IMR-90 (cell line): ENCODE measurements around the gene WNT4. TPM values are rescaled to one million over a fixed set of nuclear protein-coding genes. Genes with fewer than 3 reads are reported as not detected.

Source experiments
- ATAC-seq: fragments of 200-7000 bp; cut with Tn5 transposase; 2 replicates; pipeline ENCODE4 v1.9.1; 2020; ENCODE audit warnings: low read depth, mild to moderate bottlenecking, moderate library complexity
- BruUV-seq: library from RNA; stranded (reverse); fragments of 400-500 nt; replicated peaks from 2 replicates; lab custom pipeline; 2021; lab: Mats Ljungman, UMichigan
- CTCF ChIA-PET: fragments of 300-600 bp; formaldehyde crosslinking; extraction: SDS; loops from one replicate; lab custom pipeline; 2021; ENCODE audit warnings: antibody characterized with exemption; lab: Yijun Ruan, JAX
- POLR2A ChIA-PET: fragments of 300-600 bp; sonication (Branson Sonifier 250); formaldehyde crosslinking; loops from one replicate; lab custom pipeline; 2022; ENCODE audit warnings: antibody characterized with exemption; ENCODE audit not compliant: unreplicated experiment; lab: Charles Lee
- DNase-seq: peaks from one replicate; pipeline ENCODE4 v3.0.0; 2013
- H2AFZ ChIP-seq: replicated peaks from 2 replicates; pipeline ENCODE3; 2013; ENCODE audit warnings: low read length, mild to moderate bottlenecking; ENCODE audit not compliant: poor library complexity
- H2AK5ac ChIP-seq: 2 replicates; pipeline ENCODE4 v1.6.1; 2013; ENCODE audit warnings: low read depth, low read length, inconsistent platforms
- H2AK9ac ChIP-seq: replicated peaks from 2 replicates; pipeline ENCODE3; 2013; ENCODE audit warnings: mild to moderate bottlenecking, low read depth, low read length, moderate library complexity; ENCODE audit not compliant: poor library complexity
- H2BK120ac ChIP-seq: 2 replicates; pipeline ENCODE4 v1.6.1; 2013; ENCODE audit warnings: low read depth, low read length, inconsistent platforms
- H2BK15ac ChIP-seq: 3 replicates; pipeline ENCODE4 v1.6.1; 2013; ENCODE audit warnings: low read depth, low read length, inconsistent platforms
- H2BK20ac ChIP-seq: 2 replicates; pipeline ENCODE4 v1.6.1; 2013; ENCODE audit warnings: low read depth, mild to moderate bottlenecking, inconsistent platforms, low read length, moderate library complexity
- H2BK5ac ChIP-seq: 2 replicates; pipeline ENCODE4 v1.6.1; 2013; ENCODE audit warnings: mild to moderate bottlenecking, low read depth, low read length, inconsistent platforms; ENCODE audit not compliant: poor library complexity, severe bottlenecking
- H3K14ac ChIP-seq: replicated peaks from 2 replicates; pipeline ENCODE4 v1.6.1; 2013; ENCODE audit warnings: low read depth, low read length, inconsistent platforms
- H3K18ac ChIP-seq: 2 replicates; pipeline ENCODE4 v1.6.1; 2013; ENCODE audit warnings: low read depth, low read length, control low read depth
- H3K23ac ChIP-seq: 2 replicates; pipeline ENCODE4 v1.6.1; 2013; ENCODE audit warnings: low read depth, low read length, inconsistent platforms
- H3K27ac ChIP-seq: 2 replicates; pipeline ENCODE4 v1.5.1; 2013; ENCODE audit warnings: mild to moderate bottlenecking, control low read depth, low read length; ENCODE audit not compliant: insufficient read depth
- H3K27me3 ChIP-seq: 2 replicates; pipeline ENCODE4 v1.6.1; 2013; ENCODE audit warnings: low read length; ENCODE audit not compliant: control insufficient read depth, insufficient read depth
- H3K36me3 ChIP-seq: 2 replicates; pipeline ENCODE4 v1.6.1; 2013; ENCODE audit warnings: low read length, mixed read lengths; ENCODE audit not compliant: control insufficient read depth, insufficient read depth
- H3K4ac ChIP-seq: 2 replicates; pipeline ENCODE4 v1.6.1; 2013; ENCODE audit warnings: low read depth, low read length, inconsistent platforms
- H3K4me1 ChIP-seq: 2 replicates; pipeline ENCODE4 v1.6.1; 2013; ENCODE audit warnings: low read length, mixed read lengths; ENCODE audit not compliant: control insufficient read depth, insufficient read depth
- H3K4me2 ChIP-seq: 2 replicates; pipeline ENCODE4 v1.6.1; 2013; ENCODE audit warnings: low read depth, mild to moderate bottlenecking, control low read depth, low read length, moderate library complexity
- H3K4me3 ChIP-seq: 2 replicates; pipeline ENCODE4 v1.5.1; 2013; ENCODE audit warnings: low read depth, mild to moderate bottlenecking, control low read depth, low read length, moderate library complexity; ENCODE audit not compliant: insufficient read depth
- H3K56ac ChIP-seq: 2 replicates; pipeline ENCODE4 v1.6.1; 2013; ENCODE audit warnings: low read length, inconsistent platforms; ENCODE audit not compliant: insufficient read depth; ENCODE audit errors: extremely low read depth
- H3K79me1 ChIP-seq, 2 experiments: 2 replicates each; pipeline ENCODE4 v1.6.1; 2013; ENCODE audit warnings: low read length in 2 of 2, inconsistent platforms in 1 of 2, low read depth in 1 of 2
- H3K9ac ChIP-seq: 2 replicates; pipeline ENCODE4 v1.6.1; 2013; ENCODE audit warnings: low read depth, low read length, control low read depth
- H3K9me1 ChIP-seq: 2 replicates; pipeline ENCODE4 v1.6.1; 2013; ENCODE audit warnings: low read length, inconsistent platforms; ENCODE audit not compliant: insufficient read depth
- H3K9me3 ChIP-seq: 2 replicates; pipeline ENCODE4 v1.6.1; 2013; ENCODE audit warnings: low read length; ENCODE audit not compliant: control insufficient read depth, insufficient read depth
- H4K20me1 ChIP-seq: 2 replicates; pipeline ENCODE4 v1.6.1; 2013; ENCODE audit warnings: low read length, inconsistent platforms; ENCODE audit not compliant: insufficient read depth
- H4K5ac ChIP-seq: 2 replicates; pipeline ENCODE4 v1.6.1; 2013; ENCODE audit warnings: mild to moderate bottlenecking, low read depth, low read length, control low read depth
- H4K8ac ChIP-seq, 2 experiments: 2 replicates each; pipeline ENCODE4 v1.6.1; 2013; ENCODE audit warnings: low read depth in 2 of 2, low read length in 2 of 2, control low read depth in 1 of 2, inconsistent platforms in 1 of 2
- H4K91ac ChIP-seq: 2 replicates; pipeline ENCODE4 v1.6.1; 2013; ENCODE audit warnings: low read depth, low read length, inconsistent platforms; ENCODE audit not compliant: insufficient read depth
- BHLHE40 ChIP-seq: fragments of 150-350 bp; IDR thresholded peaks from 2 replicates; pipeline ENCODE4 v1.6.1; 2016; ENCODE audit warnings: mild to moderate bottlenecking, low read depth, low read length
- CEBPB ChIP-seq: IDR thresholded peaks from 2 replicates; pipeline ENCODE4 v1.6.1; 2012; ENCODE audit warnings: low read depth, low read length, improper control_type of control experiment
- CHD1 ChIP-seq: IDR thresholded peaks from 2 replicates; pipeline ENCODE4 v1.6.1; 2012; ENCODE audit warnings: low read depth, low read length, improper control_type of control experiment
- FOS ChIP-seq: fragments of 150-350 bp; IDR thresholded peaks from 2 replicates; pipeline ENCODE4 v1.6.1; 2016; ENCODE audit warnings: low read depth, low read length
- MAFK ChIP-seq: IDR thresholded peaks from 2 replicates; pipeline ENCODE4 v1.6.1; 2012; ENCODE audit warnings: low read depth, low read length, improper control_type of control experiment
- MAZ ChIP-seq: IDR thresholded peaks from 2 replicates; pipeline ENCODE4 v1.6.1; 2012; ENCODE audit warnings: low read depth, mild to moderate bottlenecking, low read length, improper control_type of control experiment, moderate library complexity, borderline replicate concordance
- MXI1 ChIP-seq: IDR thresholded peaks from 2 replicates; pipeline ENCODE4 v1.6.1; 2012; ENCODE audit warnings: low read depth, mild to moderate bottlenecking, low read length, moderate library complexity, borderline replicate concordance
- NFE2L2 ChIP-seq: fragments of 150-350 bp; IDR thresholded peaks from 2 replicates; pipeline ENCODE4 v1.6.1; 2016; ENCODE audit warnings: low read depth, mild to moderate bottlenecking, low read length
- POLR2A ChIP-seq: IDR thresholded peaks from 2 replicates; pipeline ENCODE4 v1.6.1; 2012; ENCODE audit warnings: mild to moderate bottlenecking, low read depth, low read length
- RAD21 ChIP-seq: IDR thresholded peaks from 2 replicates; pipeline ENCODE4 v1.6.1; 2012; ENCODE audit warnings: low read length, improper control_type of control experiment
- RCOR1 ChIP-seq: IDR thresholded peaks from 2 replicates; pipeline ENCODE4 v1.6.1; 2012; ENCODE audit warnings: mild to moderate bottlenecking, low read length, improper control_type of control experiment; ENCODE audit not compliant: insufficient replicate concordance
- RFX5 ChIP-seq: IDR thresholded peaks from 2 replicates; pipeline ENCODE4 v1.8.0; 2012; ENCODE audit warnings: low read depth, mild to moderate bottlenecking, low read length, moderate library complexity
- SMC3 ChIP-seq: fragments of 150-350 bp; IDR thresholded peaks from 2 replicates; pipeline ENCODE4 v1.6.1; 2016; ENCODE audit warnings: low read depth, mild to moderate bottlenecking, antibody characterized with exemption, low read length, moderate library complexity
- WGBS, 2 experiments: methylation state at CpG; one replicate each; pipeline versions ENCODE4 v1.1.5 to v1.1.7; 2013; ENCODE audit warnings: missing lambda C conversion rate in 2 of 2; ENCODE audit not compliant: insufficient read length in 1 of 2; ENCODE audit errors: extremely low coverage in 2 of 2; 5-methylcytosine and 5-hydroxymethylcytosine counted together
- dilution Hi-C: fragments of 300-500 bp; cut with HindIII; formaldehyde crosslinking; loops from one replicate; pipeline ENCODE4 v1.14.3; 2018; ENCODE audit warnings: low sequenced_read_pairs; ENCODE audit not compliant: unreplicated experiment
- in situ Hi-C: fragments of 300-500 bp; cut with MboI; formaldehyde crosslinking; loops from 3 replicates; pipeline ENCODE4 v1.14.3; 2019; ENCODE audit warnings: low sequenced_read_pairs, inconsistent platforms, mixed read lengths
- intact Hi-C: fragments of 100-400 bp; cut with micrococcal nuclease; formaldehyde crosslinking; loops from 2 replicates; pipeline ENCODE4 v1.10.0; 2022
- polyA plus RNA-seq, 3 experiments: library from polyadenylated mRNA; depleted of rRNA; stranded (reverse); fragments of >200 nt; gene quantifications; 2 replicates each; pipeline ENCODE4 v1.2.3, GENCODE V29; 2012; ENCODE audit warnings: low replicate concordance in 1 of 3
- total RNA-seq: library from RNA; depleted of rRNA; stranded (reverse); fragments of >200 nt; gene quantifications from 2 replicates; pipeline ENCODE4 v1.2.3, GENCODE V29; 2012
- TF ChIP-seq, protein P1 (sequence below): fragments of 150-350 bp; IDR thresholded peaks from 2 replicates; pipeline ENCODE4 v1.6.1; 2016; ENCODE audit warnings: low read depth, mild to moderate bottlenecking, low read length, moderate library complexity, borderline replicate concordance
- TF ChIP-seq, protein P2 (sequence below): fragments of 150-350 bp; IDR thresholded peaks from 2 replicates; pipeline ENCODE4 v1.6.1; 2017; ENCODE audit warnings: mild to moderate bottlenecking, antibody characterized with exemption, low read length, low read depth
- TF ChIP-seq, protein P3 (sequence below): conservative IDR thresholded peaks from 2 replicates; pipeline ENCODE4 v1.5.1; 2012; ENCODE audit warnings: mild to moderate bottlenecking, low read depth, low read length, improper control_type of control experiment

Gene WNT4
- total and polyA plus RNA-seq, 2 of the 4 experiments (the other 2 are of a cell fraction) = not detected

DNA sequence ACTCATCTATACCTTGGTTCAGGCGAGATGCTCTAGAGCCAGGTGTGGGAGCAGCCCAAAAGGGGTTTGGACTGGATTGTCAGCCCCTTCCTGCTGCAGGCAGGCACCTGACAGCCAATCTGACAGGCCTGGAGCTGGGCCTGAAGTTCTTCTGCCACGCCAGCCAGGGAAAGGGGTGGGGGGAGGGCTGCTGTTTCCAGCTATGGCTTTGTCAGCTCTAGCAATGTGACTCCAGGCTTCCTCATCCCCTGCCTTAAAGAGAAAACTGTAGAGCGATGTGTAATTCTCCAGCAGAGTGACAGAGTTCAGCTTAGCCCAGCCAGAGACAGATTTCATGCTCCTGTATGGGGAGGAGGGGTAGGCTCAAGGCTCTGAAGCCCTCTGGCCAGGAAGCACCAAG, 30.3 kb downstream of the WNT4 start:
- Histone ChIP-seq H3K56ac (no peak overlapping the region), H3K14ac (no peak overlapping the region), H2AK9ac (no peak overlapping the region), H3K27me3 (no peaks in the 10 kb centered on the region), H3K4me3 (no peak overlapping the region), H3K23ac (no peak overlapping the region), H3K4me2 (no peak overlapping the region), H2AK5ac (no peak overlapping the region; the same call in 1 of the 2 replicates), H3K4me1 (peaks cover 33% of the 10 kb centered on the region), H3K79me1 (peaks cover 61 to 99% of the 10 kb centered on the region in 2 experiments), H3K9me3 (no peaks in the 10 kb centered on the region), H3K4ac (no peak overlapping the region), H3K9ac (no peak overlapping the region), H2BK15ac (no peak overlapping the region), H4K5ac (no peak overlapping the region), H3K36me3 (peaks cover 24% of the 10 kb centered on the region), H2AFZ (no peak overlapping the region), H2BK5ac (no peak overlapping the region), H4K91ac (no peak overlapping the region), H3K9me1 (peaks cover 53% of the 10 kb centered on the region), H3K27ac (no peak overlapping the region), H2BK120ac (no peak overlapping the region), H4K20me1 (peaks cover 93% of the 10 kb centered on the region), H4K8ac (no peak overlapping the region), H3K18ac (no peak overlapping the region), H2BK20ac (no peak overlapping the region)
- ChIA-PET POLR2A (no interaction called here), CTCF (no interaction called here)
- dilution Hi-C loops = no loop called here
- in situ Hi-C loops = loop anchor here (10.0 kb wide), 1 partner anchor 162 kb away; no protein-coding TSS in a partner anchor
- 100% methylated on average over 1 of the region's 3 CpGs; no CpG with 5 or more reads in 1 of the 2 experiments for WGBS, 2 experiments
- ATAC-seq = no peak
- DNase-seq = peak; percentile 31
- no TSS peak for BruUV-seq
- intact Hi-C loops = no loop called here
- TF ChIP-seq, protein P1, sequence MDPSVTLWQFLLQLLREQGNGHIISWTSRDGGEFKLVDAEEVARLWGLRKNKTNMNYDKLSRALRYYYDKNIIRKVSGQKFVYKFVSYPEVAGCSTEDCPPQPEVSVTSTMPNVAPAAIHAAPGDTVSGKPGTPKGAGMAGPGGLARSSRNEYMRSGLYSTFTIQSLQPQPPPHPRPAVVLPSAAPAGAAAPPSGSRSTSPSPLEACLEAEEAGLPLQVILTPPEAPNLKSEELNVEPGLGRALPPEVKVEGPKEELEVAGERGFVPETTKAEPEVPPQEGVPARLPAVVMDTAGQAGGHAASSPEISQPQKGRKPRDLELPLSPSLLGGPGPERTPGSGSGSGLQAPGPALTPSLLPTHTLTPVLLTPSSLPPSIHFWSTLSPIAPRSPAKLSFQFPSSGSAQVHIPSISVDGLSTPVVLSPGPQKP = no peak
- TF ChIP-seq FOS = no peak
- TF ChIP-seq, protein P2, sequence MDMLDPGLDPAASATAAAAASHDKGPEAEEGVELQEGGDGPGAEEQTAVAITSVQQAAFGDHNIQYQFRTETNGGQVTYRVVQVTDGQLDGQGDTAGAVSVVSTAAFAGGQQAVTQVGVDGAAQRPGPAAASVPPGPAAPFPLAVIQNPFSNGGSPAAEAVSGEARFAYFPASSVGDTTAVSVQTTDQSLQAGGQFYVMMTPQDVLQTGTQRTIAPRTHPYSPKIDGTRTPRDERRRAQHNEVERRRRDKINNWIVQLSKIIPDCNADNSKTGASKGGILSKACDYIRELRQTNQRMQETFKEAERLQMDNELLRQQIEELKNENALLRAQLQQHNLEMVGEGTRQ = no peak
- no peak for TF ChIP-seq MXI1
- no peak for TF ChIP-seq NFE2L2
- TF ChIP-seq RFX5 = no peak
- no peak for TF ChIP-seq SMC3
- no peak for TF ChIP-seq RAD21
- TF ChIP-seq RCOR1 = no peak
- TF ChIP-seq BHLHE40 = no peak
- TF ChIP-seq POLR2A = no peak
- no peak for TF ChIP-seq CHD1
- TF ChIP-seq CEBPB = no peak
- TF ChIP-seq MAZ = no peak
- no peak for TF ChIP-seq MAFK
- TF ChIP-seq, protein P3, sequence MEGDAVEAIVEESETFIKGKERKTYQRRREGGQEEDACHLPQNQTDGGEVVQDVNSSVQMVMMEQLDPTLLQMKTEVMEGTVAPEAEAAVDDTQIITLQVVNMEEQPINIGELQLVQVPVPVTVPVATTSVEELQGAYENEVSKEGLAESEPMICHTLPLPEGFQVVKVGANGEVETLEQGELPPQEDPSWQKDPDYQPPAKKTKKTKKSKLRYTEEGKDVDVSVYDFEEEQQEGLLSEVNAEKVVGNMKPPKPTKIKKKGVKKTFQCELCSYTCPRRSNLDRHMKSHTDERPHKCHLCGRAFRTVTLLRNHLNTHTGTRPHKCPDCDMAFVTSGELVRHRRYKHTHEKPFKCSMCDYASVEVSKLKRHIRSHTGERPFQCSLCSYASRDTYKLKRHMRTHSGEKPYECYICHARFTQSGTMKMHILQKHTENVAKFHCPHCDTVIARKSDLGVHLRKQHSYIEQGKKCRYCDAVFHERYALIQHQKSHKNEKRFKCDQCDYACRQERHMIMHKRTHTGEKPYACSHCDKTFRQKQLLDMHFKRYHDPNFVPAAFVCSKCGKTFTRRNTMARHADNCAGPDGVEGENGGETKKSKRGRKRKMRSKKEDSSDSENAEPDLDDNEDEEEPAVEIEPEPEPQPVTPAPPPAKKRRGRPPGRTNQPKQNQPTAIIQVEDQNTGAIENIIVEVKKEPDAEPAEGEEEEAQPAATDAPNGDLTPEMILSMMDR = no peak
